AG10803 (cell line): Measurements from ENCODE around the gene TMEM108.
A peak's percentile ranks its signal among the peaks of the same experiment; 100 is the strongest.

Source experiments
- DNase-seq: peaks from one replicate; pipeline ENCODE4 v3.0.0; 2010; ENCODE audit warnings: low read depth
- H3K4me3 ChIP-seq: 2 replicates; pipeline ENCODE4 v1.5.1; 2011; ENCODE audit warnings: mild to moderate bottlenecking, low read length, control low read depth
- TF ChIP-seq, protein P1 (sequence below): conservative IDR thresholded peaks from 2 replicates; pipeline ENCODE4 v1.5.1; 2011; ENCODE audit warnings: mild to moderate bottlenecking, low read length, control low read depth, inconsistent platforms

The TMEM108 gene

DNA sequence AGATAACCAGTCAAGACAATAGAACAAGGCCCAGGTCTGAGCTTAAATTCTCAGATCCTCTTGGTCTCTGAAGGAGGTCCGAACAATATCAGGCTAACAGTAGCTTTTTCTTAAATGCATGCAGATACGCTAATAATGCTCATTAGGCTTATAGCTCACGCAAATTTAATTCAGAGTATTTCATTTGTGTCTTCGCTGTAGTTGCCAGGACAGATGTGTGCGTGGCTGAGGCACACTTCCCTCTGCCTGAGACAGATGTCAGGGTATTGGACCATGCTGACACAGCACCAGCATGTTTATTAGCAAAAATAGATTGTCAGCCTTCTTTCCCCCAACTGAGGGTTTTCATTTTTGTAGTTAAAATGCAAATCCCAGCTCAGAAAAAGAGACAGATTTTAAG, 258.8 kb downstream of the TMEM108 start:
- TF ChIP-seq, protein P1, sequence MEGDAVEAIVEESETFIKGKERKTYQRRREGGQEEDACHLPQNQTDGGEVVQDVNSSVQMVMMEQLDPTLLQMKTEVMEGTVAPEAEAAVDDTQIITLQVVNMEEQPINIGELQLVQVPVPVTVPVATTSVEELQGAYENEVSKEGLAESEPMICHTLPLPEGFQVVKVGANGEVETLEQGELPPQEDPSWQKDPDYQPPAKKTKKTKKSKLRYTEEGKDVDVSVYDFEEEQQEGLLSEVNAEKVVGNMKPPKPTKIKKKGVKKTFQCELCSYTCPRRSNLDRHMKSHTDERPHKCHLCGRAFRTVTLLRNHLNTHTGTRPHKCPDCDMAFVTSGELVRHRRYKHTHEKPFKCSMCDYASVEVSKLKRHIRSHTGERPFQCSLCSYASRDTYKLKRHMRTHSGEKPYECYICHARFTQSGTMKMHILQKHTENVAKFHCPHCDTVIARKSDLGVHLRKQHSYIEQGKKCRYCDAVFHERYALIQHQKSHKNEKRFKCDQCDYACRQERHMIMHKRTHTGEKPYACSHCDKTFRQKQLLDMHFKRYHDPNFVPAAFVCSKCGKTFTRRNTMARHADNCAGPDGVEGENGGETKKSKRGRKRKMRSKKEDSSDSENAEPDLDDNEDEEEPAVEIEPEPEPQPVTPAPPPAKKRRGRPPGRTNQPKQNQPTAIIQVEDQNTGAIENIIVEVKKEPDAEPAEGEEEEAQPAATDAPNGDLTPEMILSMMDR: no peak
- DNase-seq: no peak
- no peak overlapping the region for H3K4me3 ChIP-seq

DNA sequence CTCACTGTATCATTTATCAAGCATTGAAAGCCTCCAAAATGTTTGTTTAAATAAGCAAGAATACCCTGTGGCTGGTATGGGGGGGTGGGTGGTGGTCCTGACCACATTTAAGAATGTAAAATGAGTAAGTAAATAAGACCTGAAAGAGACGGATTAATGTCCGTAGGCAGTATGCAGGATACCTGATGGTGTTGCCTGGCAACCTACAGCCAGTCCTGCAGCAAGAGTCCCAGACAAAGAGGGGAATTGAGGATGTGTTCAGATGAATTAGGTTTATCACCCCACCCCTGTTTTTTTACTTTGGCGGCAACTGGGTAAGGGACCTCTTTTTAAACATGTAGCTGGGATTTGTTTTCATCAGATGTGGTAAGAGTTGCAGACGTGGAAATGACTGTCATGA, 261.9 kb downstream of the TMEM108 start:
- H3K4me3 ChIP-seq: no peak overlapping the region
- DNase-seq: no peak
- TF ChIP-seq, protein P1: no peak

GRCh38 chr3:133301194-133301593, 263.0 kb downstream of the TMEM108 start:
- H3K4me3 ChIP-seq: no peak overlapping the region
- TF ChIP-seq, protein P1: no peak
- DNase-seq: peak; percentile 72

DNA sequence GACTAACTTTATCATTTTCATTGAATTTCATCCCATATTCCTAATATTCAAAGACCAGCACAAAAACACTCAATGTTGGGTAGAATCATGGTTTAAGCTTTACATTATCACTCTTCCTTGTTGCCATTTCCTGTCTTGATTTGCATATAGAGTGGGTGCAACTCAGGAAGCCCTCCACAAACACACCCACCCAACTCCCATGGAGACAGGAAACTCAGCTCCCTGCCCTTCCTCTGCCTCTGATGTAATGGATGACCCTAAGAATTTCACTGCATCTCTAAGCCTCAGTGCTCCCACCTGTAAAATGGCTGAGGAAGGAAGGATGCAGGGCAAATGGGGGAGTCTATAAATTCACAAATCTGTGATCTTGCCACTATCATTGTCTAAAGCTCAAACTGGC, 263.5 kb downstream of the TMEM108 start:
- no peak for DNase-seq
- TF ChIP-seq, protein P1: no peak

DNA sequence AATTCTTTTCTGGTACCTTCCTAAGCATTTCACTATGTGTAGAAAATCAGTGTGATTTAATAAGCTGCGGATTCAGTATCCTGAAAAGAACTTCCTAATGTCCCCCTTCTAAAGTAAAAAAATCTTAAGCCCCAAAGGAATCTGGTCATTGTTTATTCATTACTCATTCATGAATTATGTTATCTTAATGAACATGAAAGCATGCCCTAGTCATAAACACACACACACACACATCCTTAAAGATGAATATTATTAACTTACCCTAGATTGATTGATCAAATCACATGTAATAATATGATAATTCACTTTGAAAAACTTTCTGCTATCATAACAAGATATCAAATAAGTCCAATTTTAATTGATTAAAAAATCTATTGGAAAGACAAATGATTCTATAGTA, 265.2 kb downstream of the TMEM108 start:
- no peak for DNase-seq
- TF ChIP-seq, protein P1: no peak
- no peak overlapping the region for H3K4me3 ChIP-seq

More for the DNA sequence above, 263.5 kb downstream of the TMEM108 start:
- H3K4me3 ChIP-seq: no peak overlapping the region

DNA sequence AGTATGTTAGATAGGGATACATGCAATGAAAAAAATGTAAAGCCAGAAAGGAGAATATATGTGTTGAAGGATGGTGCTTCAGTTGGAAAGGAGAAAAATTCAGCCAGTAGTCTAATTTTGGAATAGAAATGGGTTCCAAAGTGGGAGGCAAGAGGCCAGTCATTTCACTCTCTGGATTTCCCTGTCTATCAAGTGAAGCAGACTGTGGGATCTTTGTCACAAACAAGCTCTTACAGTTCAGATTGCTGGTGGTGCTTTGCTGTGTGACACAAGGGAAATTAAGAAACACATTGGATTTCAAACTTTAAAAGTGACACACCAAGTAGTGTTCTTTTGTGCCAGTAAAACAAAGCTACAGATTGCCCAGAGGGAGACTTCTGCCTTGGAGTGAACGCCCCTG, 279.7 kb downstream of the TMEM108 start:
- H3K4me3 ChIP-seq: no peak overlapping the region
- TF ChIP-seq, protein P1: no peak
- no peak for DNase-seq

DNA sequence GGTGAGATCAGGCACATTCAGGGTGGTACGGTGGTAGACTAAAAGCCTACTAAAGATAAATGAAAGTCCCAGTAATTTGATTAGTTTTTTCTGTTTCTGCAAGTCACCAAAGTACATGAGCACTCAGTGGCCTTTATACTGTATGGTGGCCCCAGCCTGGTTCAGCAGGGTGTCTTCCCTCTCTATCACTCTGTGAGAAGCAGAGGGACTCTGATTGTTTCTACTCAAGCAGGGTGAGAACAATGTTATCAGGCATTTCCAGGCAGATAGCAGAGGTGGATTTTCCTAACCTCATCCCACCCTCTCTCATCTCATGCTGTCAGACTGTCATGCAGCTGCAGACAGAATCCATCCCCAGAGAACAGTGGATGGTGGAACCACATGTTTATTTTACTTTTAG, 290.2 kb downstream of the TMEM108 start:
- DNase-seq: no peak
- H3K4me3 ChIP-seq: no peak overlapping the region
- TF ChIP-seq, protein P1: no peak
